ENCODE results near the gene LRBA.

LRBA gene

DNA sequence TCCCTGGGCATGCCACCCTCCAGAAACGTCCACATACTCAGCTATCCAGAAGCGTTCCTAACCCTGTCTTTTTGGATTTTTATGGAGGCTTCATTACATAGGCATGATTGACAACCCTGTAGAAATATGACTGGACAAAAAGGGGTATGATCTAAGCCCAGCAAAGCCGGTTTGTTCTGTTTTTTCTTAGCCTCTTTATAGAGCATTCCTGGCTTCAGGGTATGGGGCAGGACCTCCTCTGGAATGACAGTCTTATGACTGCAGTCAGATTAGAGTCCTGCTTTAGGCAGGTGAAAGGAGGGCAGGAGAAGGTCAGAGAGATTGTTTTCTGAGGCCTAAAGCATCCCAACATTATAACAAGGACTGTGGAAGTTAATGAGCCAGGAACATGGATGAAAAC lies 799.5 kb downstream of the LRBA start:
- Histone ChIP-seq H3K27me3 (ENCODE audit: control insufficient read depth, insufficient read depth, low read length) (no peaks in the 10 kb centered on the region), H3K4me1 (ENCODE audit: control insufficient read depth, insufficient read depth, low read length) (no peaks in the 10 kb centered on the region), H3K4me3 (ENCODE audit: low read length) (no peak overlapping the region), H3K36me3 (ENCODE audit: control insufficient read depth, insufficient read depth, low read length) (no peaks in the 10 kb centered on the region), H3K9ac (ENCODE audit: low read length) (no peak overlapping the region), H3K27ac (ENCODE audit: low read depth, low read length) (no peak overlapping the region)

Data from rectal smooth muscle tissue (tissue), 1 donor.